ENCODE measurements around the gene PPP2R5A.
A peak's percentile ranks its signal among the peaks of the same experiment; 100 is the strongest.
"Not testable (repeated sequence)": the region's sequence is repeated elsewhere in the genome, so short reads cannot be mapped to it uniquely, and the experiment has no call there.

Gene PPP2R5A

GRCh38 chr1:212267460-212267859 lies 17.8 kb upstream of the PPP2R5A start:
- DNase-seq (ENCODE audit: low read depth in 2 of 2): no peak

GRCh38 chr1:212269306-212269705 lies 15.9 kb upstream of the PPP2R5A start:
- no peak for DNase-seq (ENCODE audit: low read depth in 2 of 2)

GRCh38 chr1:212270564-212270963 lies 14.6 kb upstream of the PPP2R5A start:
- DNase-seq (ENCODE audit: low read depth in 2 of 2): no peak

- DNase-seq (ENCODE audit: low read depth in 2 of 2): no peak
Measured at GRCh38 chr1:212271234-212271633, 14.0 kb upstream of the PPP2R5A start.

- DNase-seq (ENCODE audit: low read depth in 2 of 2): no peak
Measured at GRCh38 chr1:212271823-212272485, 13.3 kb upstream of the PPP2R5A start.

- DNase-seq (ENCODE audit: low read depth in 2 of 2): no peak
Measured at GRCh38 chr1:212281590-212281989, 3.6 kb upstream of the PPP2R5A start.

GRCh38 chr1:212283741-212284140 lies 1.5 kb upstream of the PPP2R5A start:
- DNase-seq (ENCODE audit: low read depth in 2 of 2): no peak

GRCh38 chr1:212284332-212284743 lies 872 bp upstream of the PPP2R5A start:
- DNase-seq (ENCODE audit: low read depth in 2 of 2): no peak

GRCh38 chr1:212285685-212286555 lies 710 bp downstream of the PPP2R5A start:
- DNase-seq (ENCODE audit: low read depth in 2 of 2): peak; percentile 49 to 51

GRCh38 chr1:212286556-212287131 lies 1.4 kb downstream of the PPP2R5A start:
- no peak for DNase-seq (ENCODE audit: low read depth in 2 of 2)

GRCh38 chr1:212287261-212287895 lies 2.2 kb downstream of the PPP2R5A start:
- no peak for DNase-seq (ENCODE audit: low read depth in 2 of 2)

GRCh38 chr1:212287995-212288394 lies 2.8 kb downstream of the PPP2R5A start:
- not testable (repeated sequence) for DNase-seq (ENCODE audit: low read depth in 2 of 2)

- DNase-seq (ENCODE audit: low read depth in 2 of 2): no peak
Measured at GRCh38 chr1:212288615-212289014, 3.4 kb downstream of the PPP2R5A start.

GRCh38 chr1:212289262-212290077 lies 4.3 kb downstream of the PPP2R5A start:
- no peak for DNase-seq (ENCODE audit: low read depth in 2 of 2)

- DNase-seq (ENCODE audit: low read depth in 2 of 2): no peak
Measured at GRCh38 chr1:212290608-212291007, 5.4 kb downstream of the PPP2R5A start.

GRCh38 chr1:212291505-212292134 lies 6.4 kb downstream of the PPP2R5A start:
- no peak for DNase-seq (ENCODE audit: low read depth in 2 of 2)

- no peak for DNase-seq (ENCODE audit: low read depth in 2 of 2)
Measured at GRCh38 chr1:212292250-212293105, 7.3 kb downstream of the PPP2R5A start.

GRCh38 chr1:212293579-212293978 lies 8.4 kb downstream of the PPP2R5A start:
- no peak for DNase-seq (ENCODE audit: low read depth in 2 of 2)

GRCh38 chr1:212294983-212295382 lies 9.8 kb downstream of the PPP2R5A start:
- no peak for DNase-seq (ENCODE audit: low read depth in 2 of 2)

- DNase-seq (ENCODE audit: low read depth in 2 of 2): no peak
Measured at GRCh38 chr1:212295579-212295978, 10.4 kb downstream of the PPP2R5A start.

All from stimulated activated CD4-positive, alpha-beta T cell treated with anti-CD3 and anti-CD28 coated beads, Interleukin-12 subunit alpha, Interleukin-12 subunit beta, amount 100 ng/mL, for 24 hours (primary cell).